GM12878 (cell line): Measurements from ENCODE around the gene DNAJC13.

ENCODE experiments used
- CBX5 ChIP-seq: sonication (generic); IDR thresholded peaks from 2 replicates; pipeline ENCODE4 v1.6.1; 2016; ENCODE audit warnings: low read depth, moderate library complexity, mild to moderate bottlenecking, inconsistent platforms
- CHD1 ChIP-seq: IDR thresholded peaks from 2 replicates; pipeline ENCODE4 v1.6.1; 2012; ENCODE audit warnings: low read depth, low read length, improper control_type of control experiment
- CREB1 ChIP-seq: IDR thresholded peaks from 2 replicates; pipeline ENCODE4 v1.6.1; 2012; ENCODE audit warnings: low read depth, mild to moderate bottlenecking, inconsistent platforms
- EP300 ChIP-seq, 2 experiments: fragments of 150-350 bp in 1 of 2; IDR thresholded peaks; 2 replicates each; pipeline ENCODE4 v1.6.1; 2011 to 2012; ENCODE audit warnings: low read depth in 2 of 2, low read length in 2 of 2, borderline replicate concordance in 1 of 2, improper control_type of control experiment in 1 of 2, inconsistent platforms in 1 of 2; ENCODE audit not compliant: control insufficient read depth in 1 of 2
- ETV6 ChIP-seq, 2 experiments: fragments of 450-650 bp in 1 of 2; IDR thresholded peaks in 1 of 2; conservative IDR thresholded peaks in 1 of 2; 2 replicates each; pipeline ENCODE4 v1.6.1; 2014; ENCODE audit warnings: antibody characterized with exemption in 1 of 2, borderline replicate concordance in 1 of 2, low read depth in 1 of 2, mild to moderate bottlenecking in 1 of 2, moderate library complexity in 1 of 2
- JUND ChIP-seq: IDR thresholded peaks from 2 replicates; pipeline ENCODE4 v1.6.1; 2012; ENCODE audit warnings: low read depth, mild to moderate bottlenecking, low read length, improper control_type of control experiment, moderate library complexity
- MYC ChIP-seq: IDR thresholded peaks from 2 replicates; pipeline ENCODE4 v1.6.1; 2011; ENCODE audit warnings: mild to moderate bottlenecking, low read length, moderate library complexity, inconsistent platforms; ENCODE audit not compliant: insufficient read depth, insufficient replicate concordance, insufficient read length, severe bottlenecking
- NFYA ChIP-seq: IDR thresholded peaks from 2 replicates; pipeline ENCODE4 v1.6.1; 2011; ENCODE audit warnings: low read depth, mild to moderate bottlenecking, low read length, improper control_type of control experiment, borderline replicate concordance
- NRF1 ChIP-seq: conservative IDR thresholded peaks from 2 replicates; pipeline ENCODE4 v1.6.1; 2011; ENCODE audit warnings: mild to moderate bottlenecking, low read depth, low read length, improper control_type of control experiment
- RFX5 ChIP-seq: IDR thresholded peaks from 2 replicates; pipeline ENCODE4 v1.6.1; 2011; ENCODE audit warnings: low read depth, low read length, improper control_type of control experiment
- TARDBP ChIP-seq: IDR thresholded peaks from 2 replicates; pipeline ENCODE4 v1.6.1; 2016; ENCODE audit warnings: borderline replicate concordance
- TF ChIP-seq, protein P1 (sequence below): IDR thresholded peaks from 2 replicates; pipeline ENCODE4 v1.6.1; 2011; ENCODE audit warnings: low read depth, low read length, improper control_type of control experiment, borderline replicate concordance
- TF ChIP-seq, protein P2 (sequence below), 3 experiments: IDR thresholded peaks in 2 of 3; conservative IDR thresholded peaks in 1 of 3; 2 replicates each; pipeline ENCODE4 v1.5.1; 2011; ENCODE audit warnings: low read depth in 3 of 3, low read length in 3 of 3, mild to moderate bottlenecking in 3 of 3, control low read depth in 2 of 3, moderate library complexity in 2 of 3, inconsistent platforms in 1 of 3, mixed read lengths in 1 of 3; ENCODE audit not compliant: control insufficient read depth in 2 of 3, insufficient read depth in 1 of 3; ENCODE audit errors: extremely low read depth in 1 of 3
- TF ChIP-seq, protein P3 (sequence below): IDR thresholded peaks from 2 replicates; pipeline ENCODE4 v1.6.1; 2012; ENCODE audit warnings: mild to moderate bottlenecking, low read depth, low read length

DNA sequence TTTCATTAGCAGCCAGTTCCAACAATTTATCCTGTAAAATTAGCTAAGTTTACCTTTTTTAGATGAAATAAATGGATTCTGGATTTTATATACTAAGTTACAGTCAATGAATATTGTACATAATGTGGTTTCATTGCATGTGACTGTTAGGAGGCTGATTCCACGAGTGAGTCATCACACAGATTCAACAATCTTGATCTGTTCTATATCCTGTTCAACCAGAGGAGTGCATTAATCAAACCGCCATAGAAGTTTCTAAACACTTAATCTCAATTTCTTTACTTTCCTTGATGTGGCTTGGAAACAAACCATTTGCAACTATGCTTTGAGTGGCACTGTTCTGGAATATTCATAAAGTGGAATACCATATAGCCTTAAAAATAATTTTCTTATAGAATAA lies 15.3 kb downstream of the DNAJC13 start:
- TF ChIP-seq RFX5 (no peak), EP300 (IDR thresholded peaks at IDR 0.05; ENCODE audit: borderline replicate concordance in 1 of 2, control insufficient read depth in 1 of 2, low read depth in 2 of 2, low read length in 2 of 2) (no peak), JUND (no peak), CHD1 (no peak), MYC (no peak), ETV6 (conservative IDR thresholded peaks at IDR 0.05 in 1 of 2, IDR thresholded peaks at IDR 0.05 in 1 of 2; ENCODE audit: borderline replicate concordance in 1 of 2, low read depth in 1 of 2) (no peak), TARDBP (no peak), CBX5 (no peak), NRF1 (no peak), CREB1 (no peak), NFYA (no peak)
- TF ChIP-seq, protein P1, sequence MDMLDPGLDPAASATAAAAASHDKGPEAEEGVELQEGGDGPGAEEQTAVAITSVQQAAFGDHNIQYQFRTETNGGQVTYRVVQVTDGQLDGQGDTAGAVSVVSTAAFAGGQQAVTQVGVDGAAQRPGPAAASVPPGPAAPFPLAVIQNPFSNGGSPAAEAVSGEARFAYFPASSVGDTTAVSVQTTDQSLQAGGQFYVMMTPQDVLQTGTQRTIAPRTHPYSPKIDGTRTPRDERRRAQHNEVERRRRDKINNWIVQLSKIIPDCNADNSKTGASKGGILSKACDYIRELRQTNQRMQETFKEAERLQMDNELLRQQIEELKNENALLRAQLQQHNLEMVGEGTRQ, result no peak
- TF ChIP-seq, protein P2, sequence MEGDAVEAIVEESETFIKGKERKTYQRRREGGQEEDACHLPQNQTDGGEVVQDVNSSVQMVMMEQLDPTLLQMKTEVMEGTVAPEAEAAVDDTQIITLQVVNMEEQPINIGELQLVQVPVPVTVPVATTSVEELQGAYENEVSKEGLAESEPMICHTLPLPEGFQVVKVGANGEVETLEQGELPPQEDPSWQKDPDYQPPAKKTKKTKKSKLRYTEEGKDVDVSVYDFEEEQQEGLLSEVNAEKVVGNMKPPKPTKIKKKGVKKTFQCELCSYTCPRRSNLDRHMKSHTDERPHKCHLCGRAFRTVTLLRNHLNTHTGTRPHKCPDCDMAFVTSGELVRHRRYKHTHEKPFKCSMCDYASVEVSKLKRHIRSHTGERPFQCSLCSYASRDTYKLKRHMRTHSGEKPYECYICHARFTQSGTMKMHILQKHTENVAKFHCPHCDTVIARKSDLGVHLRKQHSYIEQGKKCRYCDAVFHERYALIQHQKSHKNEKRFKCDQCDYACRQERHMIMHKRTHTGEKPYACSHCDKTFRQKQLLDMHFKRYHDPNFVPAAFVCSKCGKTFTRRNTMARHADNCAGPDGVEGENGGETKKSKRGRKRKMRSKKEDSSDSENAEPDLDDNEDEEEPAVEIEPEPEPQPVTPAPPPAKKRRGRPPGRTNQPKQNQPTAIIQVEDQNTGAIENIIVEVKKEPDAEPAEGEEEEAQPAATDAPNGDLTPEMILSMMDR (IDR thresholded peaks at IDR 0.05 in 2 of 3, conservative IDR thresholded peaks at IDR 0.05 in 1 of 3; ENCODE audit: control insufficient read depth in 2 of 3, extremely low read depth in 1 of 3, insufficient read depth in 1 of 3, low read depth in 3 of 3, low read length in 3 of 3), result no peak
- TF ChIP-seq, protein P3, sequence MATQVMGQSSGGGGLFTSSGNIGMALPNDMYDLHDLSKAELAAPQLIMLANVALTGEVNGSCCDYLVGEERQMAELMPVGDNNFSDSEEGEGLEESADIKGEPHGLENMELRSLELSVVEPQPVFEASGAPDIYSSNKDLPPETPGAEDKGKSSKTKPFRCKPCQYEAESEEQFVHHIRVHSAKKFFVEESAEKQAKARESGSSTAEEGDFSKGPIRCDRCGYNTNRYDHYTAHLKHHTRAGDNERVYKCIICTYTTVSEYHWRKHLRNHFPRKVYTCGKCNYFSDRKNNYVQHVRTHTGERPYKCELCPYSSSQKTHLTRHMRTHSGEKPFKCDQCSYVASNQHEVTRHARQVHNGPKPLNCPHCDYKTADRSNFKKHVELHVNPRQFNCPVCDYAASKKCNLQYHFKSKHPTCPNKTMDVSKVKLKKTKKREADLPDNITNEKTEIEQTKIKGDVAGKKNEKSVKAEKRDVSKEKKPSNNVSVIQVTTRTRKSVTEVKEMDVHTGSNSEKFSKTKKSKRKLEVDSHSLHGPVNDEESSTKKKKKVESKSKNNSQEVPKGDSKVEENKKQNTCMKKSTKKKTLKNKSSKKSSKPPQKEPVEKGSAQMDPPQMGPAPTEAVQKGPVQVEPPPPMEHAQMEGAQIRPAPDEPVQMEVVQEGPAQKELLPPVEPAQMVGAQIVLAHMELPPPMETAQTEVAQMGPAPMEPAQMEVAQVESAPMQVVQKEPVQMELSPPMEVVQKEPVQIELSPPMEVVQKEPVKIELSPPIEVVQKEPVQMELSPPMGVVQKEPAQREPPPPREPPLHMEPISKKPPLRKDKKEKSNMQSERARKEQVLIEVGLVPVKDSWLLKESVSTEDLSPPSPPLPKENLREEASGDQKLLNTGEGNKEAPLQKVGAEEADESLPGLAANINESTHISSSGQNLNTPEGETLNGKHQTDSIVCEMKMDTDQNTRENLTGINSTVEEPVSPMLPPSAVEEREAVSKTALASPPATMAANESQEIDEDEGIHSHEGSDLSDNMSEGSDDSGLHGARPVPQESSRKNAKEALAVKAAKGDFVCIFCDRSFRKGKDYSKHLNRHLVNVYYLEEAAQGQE, result no peak
